ENCODE results near the gene CHERP. TPM values are rescaled to one million over a fixed set of nuclear protein-coding genes. Genes with fewer than 3 reads are reported as not detected.
"Not testable (repeated sequence)": the region's sequence is repeated elsewhere in the genome, so short reads cannot be mapped to it uniquely, and the experiment has no call there.

CHERP gene
- total RNA-seq, 2 donors from 2014 or later = 8.6 to 34.9 TPM

GRCh38 chr19:16508546-16508945, 33.7 kb downstream of the CHERP start:
- no peaks in the 10 kb centered on the region for H3K27me3 ChIP-seq
- H3K4me1 ChIP-seq = no peaks in the 10 kb centered on the region
- no peak overlapping the region for H3K27ac ChIP-seq
- DNase-seq (no peak), ATAC-seq (no peak)
- no peak for TF ChIP-seq CTCF (IDR thresholded peaks at IDR 0.05)
- TF ChIP-seq POLR2A (IDR thresholded peaks at IDR 0.05) = no peak
- H3K36me3 ChIP-seq (replicated peaks in 1 of 2; ENCODE audit: insufficient read depth in 1 of 2, low read depth in 2 of 2) = peaks cover 0 to 4% of the 10 kb centered on the region in 2 donors
- H3K9me3 ChIP-seq = no peaks in the 10 kb centered on the region
- intact Hi-C loops (cut with DNase I) = no loop called here
- WGBS, 2 donors = 87% methylated on average over 5 of the region's 5 CpGs
- no peak overlapping the region for H3K4me3 ChIP-seq

GRCh38 chr19:16506961-16507360, 35.3 kb downstream of the CHERP start:
- 83 to 90% methylated on average over 6 of the region's 6 CpGs for WGBS, 2 donors
- ATAC-seq (no peak), DNase-seq (no peak)
- Histone ChIP-seq H3K4me1 (no peaks in the 10 kb centered on the region), H3K36me3 (replicated peaks in 1 of 2; ENCODE audit: insufficient read depth in 1 of 2, low read depth in 2 of 2) (peaks cover 0 to 9% of the 10 kb centered on the region in 2 donors), H3K9me3 (no peaks in the 10 kb centered on the region), H3K4me3 (no peak overlapping the region), H3K27ac (no peak overlapping the region), H3K27me3 (no peaks in the 10 kb centered on the region)
- TF ChIP-seq CTCF (IDR thresholded peaks at IDR 0.05) (no peak), POLR2A (IDR thresholded peaks at IDR 0.05) (no peak)
- intact Hi-C loops (cut with DNase I) = no loop called here

- H3K27me3 ChIP-seq; H3K36me3 ChIP-seq (replicated peaks in 1 of 2; ENCODE audit: insufficient read depth in 1 of 2, low read depth in 2 of 2); H3K27ac ChIP-seq; H3K4me1 ChIP-seq; DNase-seq; H3K4me3 ChIP-seq; intact Hi-C loops (cut with DNase I); H3K9me3 ChIP-seq; ATAC-seq: not testable (repeated sequence)
- 93 to 94% methylated on average over 11 of the region's 11 CpGs for whole genome bisulfite sequencing, 2 donors
Measured at GRCh38 chr19:16506161-16506560, 36.1 kb downstream of the CHERP start.

GRCh38 chr19:16504271-16504670, 38.0 kb downstream of the CHERP start:
- H3K9me3 ChIP-seq = no peaks in the 10 kb centered on the region
- H3K27ac ChIP-seq = no peak overlapping the region
- H3K4me1 ChIP-seq = no peaks in the 10 kb centered on the region
- no peak overlapping the region for H3K4me3 ChIP-seq
- 75 to 95% methylated on average over 3 of the region's 3 CpGs for WGBS, 2 donors
- no peak for ATAC-seq
- no peaks in the 10 kb centered on the region for H3K27me3 ChIP-seq
- peaks cover 0 to 6% of the 10 kb centered on the region in 2 donors for H3K36me3 ChIP-seq (replicated peaks in 1 of 2; ENCODE audit: insufficient read depth in 1 of 2, low read depth in 2 of 2)
- intact Hi-C loops (cut with DNase I) = no loop called here
- no peak for TF ChIP-seq CTCF (IDR thresholded peaks at IDR 0.05)
- no peak for TF ChIP-seq POLR2A (IDR thresholded peaks at IDR 0.05)
- DNase-seq = no peak

DNA sequence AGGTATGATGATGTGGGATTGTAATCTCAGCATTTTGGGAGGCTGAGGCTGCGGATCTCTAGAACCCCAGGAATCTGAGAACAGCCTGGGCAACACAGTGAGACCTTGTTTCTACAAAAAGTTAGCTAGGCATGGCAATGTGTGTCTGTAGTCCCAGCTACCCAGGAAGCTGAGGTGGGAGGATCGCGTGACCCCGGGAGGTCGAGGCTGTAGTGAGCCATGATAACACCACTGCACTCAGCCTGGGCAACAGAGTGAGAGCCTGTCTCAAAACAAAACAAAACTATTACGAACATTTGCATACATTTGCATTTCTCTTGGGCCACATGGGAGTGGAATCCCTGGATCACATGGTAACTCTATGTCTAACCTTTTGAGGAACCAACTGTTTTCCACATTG, 44.4 kb downstream of the CHERP start:
- Histone ChIP-seq H3K4me3 (no peak overlapping the region), H3K27me3 (no peaks in the 10 kb centered on the region), H3K4me1 (peaks cover 17% of the 10 kb centered on the region), H3K27ac (no peak overlapping the region), H3K9me3 (no peaks in the 10 kb centered on the region), H3K36me3 (replicated peaks in 1 of 2; ENCODE audit: insufficient read depth in 1 of 2, low read depth in 2 of 2) (no peaks in the 10 kb centered on the region)
- DNase-seq (no peak), ATAC-seq (no peak)
- intact Hi-C loops (cut with DNase I) = no loop called here
- 91% methylated on average over 6 of the region's 6 CpGs for WGBS, 2 donors
- no peak for TF ChIP-seq POLR2A (IDR thresholded peaks at IDR 0.05)
- no peak for TF ChIP-seq CTCF (IDR thresholded peaks at IDR 0.05)
